ENCODE results near the gene ABR.

DNA sequence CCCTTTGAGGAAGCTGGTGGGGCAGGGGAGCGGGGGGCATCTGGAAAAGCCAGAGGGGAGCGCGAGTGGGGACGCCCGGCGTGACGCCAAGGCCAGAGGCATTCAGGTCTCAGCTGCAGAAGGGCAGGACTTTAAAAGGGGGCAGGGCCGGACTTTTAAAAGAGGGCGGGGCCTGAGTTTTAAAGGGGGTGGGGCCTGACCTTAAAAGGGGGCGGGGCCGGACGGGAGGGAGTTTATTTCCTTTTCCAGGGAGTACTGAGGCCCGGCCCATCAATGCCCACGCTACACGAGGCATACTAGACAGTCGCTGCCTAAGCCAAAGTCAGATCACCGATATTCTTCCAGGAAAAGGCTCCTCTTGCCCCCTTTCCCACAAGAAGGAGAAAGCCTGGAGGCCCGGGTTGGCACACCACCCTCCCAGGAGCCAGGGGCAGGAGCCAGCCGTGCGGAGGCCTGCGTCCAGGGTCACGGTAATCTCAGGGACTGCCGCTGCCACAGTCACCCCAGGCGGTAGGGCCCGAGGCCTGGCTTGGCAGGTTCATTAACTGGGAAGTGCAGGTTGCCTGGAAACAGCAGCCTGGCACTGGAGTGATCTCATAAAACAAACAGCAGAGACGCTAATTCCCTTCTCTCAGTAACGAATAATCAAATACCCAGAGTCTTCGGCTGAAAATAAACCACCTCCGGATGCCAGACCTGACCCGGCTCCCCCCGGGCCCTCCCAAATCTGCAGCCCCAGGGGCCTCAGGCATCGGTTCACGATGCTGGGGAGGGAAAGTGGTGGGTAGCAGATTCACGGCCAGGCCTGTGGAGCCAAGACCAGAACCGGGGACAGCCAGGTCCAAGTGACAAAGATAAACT is 92.2 kb downstream of the ABR start:
- TF ChIP-seq, protein P1, sequence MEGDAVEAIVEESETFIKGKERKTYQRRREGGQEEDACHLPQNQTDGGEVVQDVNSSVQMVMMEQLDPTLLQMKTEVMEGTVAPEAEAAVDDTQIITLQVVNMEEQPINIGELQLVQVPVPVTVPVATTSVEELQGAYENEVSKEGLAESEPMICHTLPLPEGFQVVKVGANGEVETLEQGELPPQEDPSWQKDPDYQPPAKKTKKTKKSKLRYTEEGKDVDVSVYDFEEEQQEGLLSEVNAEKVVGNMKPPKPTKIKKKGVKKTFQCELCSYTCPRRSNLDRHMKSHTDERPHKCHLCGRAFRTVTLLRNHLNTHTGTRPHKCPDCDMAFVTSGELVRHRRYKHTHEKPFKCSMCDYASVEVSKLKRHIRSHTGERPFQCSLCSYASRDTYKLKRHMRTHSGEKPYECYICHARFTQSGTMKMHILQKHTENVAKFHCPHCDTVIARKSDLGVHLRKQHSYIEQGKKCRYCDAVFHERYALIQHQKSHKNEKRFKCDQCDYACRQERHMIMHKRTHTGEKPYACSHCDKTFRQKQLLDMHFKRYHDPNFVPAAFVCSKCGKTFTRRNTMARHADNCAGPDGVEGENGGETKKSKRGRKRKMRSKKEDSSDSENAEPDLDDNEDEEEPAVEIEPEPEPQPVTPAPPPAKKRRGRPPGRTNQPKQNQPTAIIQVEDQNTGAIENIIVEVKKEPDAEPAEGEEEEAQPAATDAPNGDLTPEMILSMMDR (IDR thresholded peaks at IDR 0.05): no peak
- TF ChIP-seq POLR2A (IDR thresholded peaks at IDR 0.05) (peak; percentile 12), POLR2AphosphoS5 (IDR thresholded peaks at IDR 0.05) (peak; percentile 75)

Data from prostate gland (tissue), 2 donors.